RWPE1 (cell line): ENCODE measurements around the gene BNC2.

ENCODE experiments used
- CTCF ChIA-PET: fragments of 350-600 bp; sonication (Branson Sonifier 250); formaldehyde crosslinking; extraction: SDS; loops from one replicate; lab custom pipeline; 2021; lab: Yijun Ruan, JAX
- POLR2A ChIA-PET: fragments of 400-600 bp; formaldehyde crosslinking; extraction: SDS; loops from one replicate; lab custom pipeline; 2020; ENCODE audit warnings: antibody characterized with exemption; ENCODE audit not compliant: low non-redundant PET; lab: Yijun Ruan, JAX
- DNase-seq: peaks from one replicate; pipeline ENCODE4 v3.0.0; 2012; ENCODE audit warnings: low spot score
- H3K27ac ChIP-seq: fragments of 450-650 bp; 2 replicates; pipeline ENCODE4 v1.5.1; 2017
- TF ChIP-seq, protein P1 (sequence below): fragments of 450-650 bp; conservative IDR thresholded peaks from 2 replicates; pipeline ENCODE4 v1.5.1; 2017; ENCODE audit warnings: low read depth, mild to moderate bottlenecking

BNC2 gene

DNA sequence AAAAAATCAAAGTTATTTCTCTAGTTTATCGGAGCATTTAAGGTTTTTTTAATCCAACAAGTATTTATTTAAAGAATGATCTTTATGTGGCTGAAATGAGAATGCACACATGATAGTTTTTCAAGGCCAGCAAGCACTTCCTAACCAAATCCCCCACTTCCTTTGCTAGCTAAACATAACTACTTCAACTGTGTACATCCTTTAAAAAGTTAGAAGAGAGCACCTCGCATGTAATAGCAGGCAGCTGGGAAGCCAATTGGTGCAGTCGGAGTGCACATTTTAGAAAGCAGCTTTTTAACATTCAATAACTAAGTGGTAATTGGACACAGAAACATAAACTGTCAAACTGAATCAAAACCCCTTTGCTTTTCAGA, 245.7 kb downstream of the BNC2 start:
- CTCF ChIA-PET, result interaction anchor here (0.7 kb wide), 1 partner anchor 194 kb away, joined by 3 read pairs; no protein-coding TSS in a partner anchor
- DNase-seq, result no peak
- TF ChIP-seq, protein P1, sequence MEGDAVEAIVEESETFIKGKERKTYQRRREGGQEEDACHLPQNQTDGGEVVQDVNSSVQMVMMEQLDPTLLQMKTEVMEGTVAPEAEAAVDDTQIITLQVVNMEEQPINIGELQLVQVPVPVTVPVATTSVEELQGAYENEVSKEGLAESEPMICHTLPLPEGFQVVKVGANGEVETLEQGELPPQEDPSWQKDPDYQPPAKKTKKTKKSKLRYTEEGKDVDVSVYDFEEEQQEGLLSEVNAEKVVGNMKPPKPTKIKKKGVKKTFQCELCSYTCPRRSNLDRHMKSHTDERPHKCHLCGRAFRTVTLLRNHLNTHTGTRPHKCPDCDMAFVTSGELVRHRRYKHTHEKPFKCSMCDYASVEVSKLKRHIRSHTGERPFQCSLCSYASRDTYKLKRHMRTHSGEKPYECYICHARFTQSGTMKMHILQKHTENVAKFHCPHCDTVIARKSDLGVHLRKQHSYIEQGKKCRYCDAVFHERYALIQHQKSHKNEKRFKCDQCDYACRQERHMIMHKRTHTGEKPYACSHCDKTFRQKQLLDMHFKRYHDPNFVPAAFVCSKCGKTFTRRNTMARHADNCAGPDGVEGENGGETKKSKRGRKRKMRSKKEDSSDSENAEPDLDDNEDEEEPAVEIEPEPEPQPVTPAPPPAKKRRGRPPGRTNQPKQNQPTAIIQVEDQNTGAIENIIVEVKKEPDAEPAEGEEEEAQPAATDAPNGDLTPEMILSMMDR, result no peak
- POLR2A ChIA-PET, result no interaction called here
- H3K27ac ChIP-seq, result no peak overlapping the region

DNA sequence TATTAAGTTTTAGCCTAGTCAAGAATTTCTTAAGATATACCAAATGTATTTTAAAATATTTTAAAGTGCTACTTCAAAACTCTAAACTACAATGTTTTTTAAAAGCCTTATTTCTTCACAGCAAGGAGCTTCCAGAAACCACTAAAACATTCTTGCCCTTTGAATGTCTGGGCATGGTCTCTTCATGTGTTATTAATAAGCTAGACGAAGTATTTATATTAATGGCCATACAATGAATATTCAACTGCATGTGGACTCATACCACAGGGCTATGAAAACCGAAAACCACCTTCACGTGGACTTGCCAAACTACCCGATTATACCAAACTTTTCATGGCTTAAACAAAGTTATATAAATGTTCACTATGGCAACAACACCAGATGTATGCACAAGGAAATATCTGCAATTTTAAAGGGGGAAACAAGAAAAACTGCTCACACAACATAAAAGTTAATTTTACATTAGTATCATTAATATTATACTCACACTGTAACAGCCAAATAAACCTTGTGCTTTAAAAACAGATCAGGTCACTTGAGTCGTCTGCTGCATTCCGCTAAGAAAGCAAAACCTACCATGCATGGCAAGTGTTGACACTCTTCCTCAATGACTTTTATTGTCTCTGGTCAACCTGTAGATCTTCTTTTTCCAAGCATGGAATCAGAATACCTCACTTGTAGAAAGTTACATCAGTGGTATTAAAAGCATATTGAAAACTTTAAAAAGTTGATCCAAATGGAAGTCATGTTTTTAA, 246.3 kb downstream of the BNC2 start:
- POLR2A ChIA-PET, result no interaction called here
- no peak overlapping the region for H3K27ac ChIP-seq
- DNase-seq, result no peak
- CTCF ChIA-PET, result no interaction called here
- TF ChIP-seq, protein P1, result no peak

DNA sequence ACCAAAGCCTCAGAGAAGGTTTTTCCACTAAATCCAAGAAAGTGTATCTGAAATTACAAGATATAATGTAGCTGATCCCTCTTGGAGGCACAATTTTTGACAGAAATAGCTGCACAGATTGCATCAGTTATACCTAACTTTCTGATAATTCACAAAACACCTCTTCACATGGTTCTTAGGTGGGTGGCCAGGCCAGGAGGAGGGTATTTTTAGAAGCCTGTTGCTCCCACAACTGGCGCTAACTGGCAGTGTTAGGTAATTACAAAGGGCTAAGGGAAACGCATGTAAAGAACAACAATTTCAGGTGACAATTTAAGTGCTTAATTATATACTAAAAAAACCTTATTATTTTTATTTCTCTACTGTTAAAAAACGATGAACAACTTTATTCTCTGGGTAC, 247.9 kb downstream of the BNC2 start:
- CTCF ChIA-PET, result no interaction called here
- POLR2A ChIA-PET, result interaction anchor here (0.6 kb wide), 1 partner anchor 783 kb away, joined by 3 read pairs; no protein-coding TSS in a partner anchor
- TF ChIP-seq, protein P1, result no peak
- no peak overlapping the region for H3K27ac ChIP-seq
- DNase-seq, result no peak

DNA sequence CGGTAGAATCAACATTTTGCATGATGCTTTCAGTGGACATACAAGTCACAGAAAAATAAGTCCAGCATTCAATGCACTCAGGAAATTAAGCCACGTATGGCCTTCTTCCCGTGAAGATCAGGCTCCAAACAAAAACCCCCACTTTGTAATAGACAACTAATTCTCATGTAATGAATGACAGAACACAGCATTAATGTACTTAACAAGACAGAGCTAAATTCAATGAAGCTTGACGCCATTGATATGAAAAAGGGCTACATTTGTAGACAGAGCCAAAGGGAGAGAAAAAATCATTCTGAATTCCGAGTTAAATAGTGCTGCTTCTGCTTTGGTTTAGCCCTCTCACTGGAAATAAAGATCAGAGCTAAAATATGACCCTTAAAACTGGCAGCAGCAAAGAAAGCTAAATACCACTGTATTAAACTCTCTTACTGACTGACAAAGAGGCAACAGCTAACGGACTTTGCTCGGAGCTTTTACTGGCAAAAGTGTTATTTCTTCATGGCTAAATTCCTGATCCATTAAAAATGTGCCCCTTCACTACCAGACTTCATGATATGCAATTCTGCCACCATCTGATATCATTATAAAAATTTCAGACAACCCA, 250.5 kb downstream of the BNC2 start:
- no peak for DNase-seq
- TF ChIP-seq, protein P1, result no peak
- POLR2A ChIA-PET, result no interaction called here
- no peak overlapping the region for H3K27ac ChIP-seq
- CTCF ChIA-PET, result interaction anchor here (0.6 kb wide), 1 partner anchor 486 kb away, joined by 3 read pairs; no protein-coding TSS in a partner anchor

GRCh38 chr9:16619402-16619801, 251.1 kb downstream of the BNC2 start:
- no peak for DNase-seq
- ChIA-PET CTCF (no interaction called here), POLR2A (no interaction called here)
- TF ChIP-seq, protein P1, result no peak
- no peak overlapping the region for H3K27ac ChIP-seq

DNA sequence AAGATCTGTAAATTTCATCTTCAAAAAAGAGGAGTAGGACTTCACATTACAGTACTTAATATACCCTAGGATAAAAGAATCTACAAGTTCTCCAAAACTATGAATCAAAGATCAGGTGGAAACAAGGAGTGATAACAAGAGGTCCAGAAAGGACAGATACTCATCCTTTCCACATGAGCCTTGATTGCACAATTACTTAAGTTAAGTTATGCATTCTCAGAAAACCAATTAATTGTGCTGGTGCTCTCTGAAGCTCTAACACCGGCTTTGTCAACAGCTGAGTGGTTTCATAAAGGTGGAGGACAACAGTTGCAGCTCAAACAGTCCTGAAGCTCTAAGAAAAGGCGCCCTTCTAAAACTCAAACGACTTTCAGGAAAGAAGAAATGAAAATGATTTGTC, 251.9 kb downstream of the BNC2 start:
- ChIA-PET CTCF (no interaction called here), POLR2A (no interaction called here)
- TF ChIP-seq, protein P1, result no peak
- no peak for DNase-seq
- no peak overlapping the region for H3K27ac ChIP-seq
